ENCODE data around the gene BRK1. TPM values are rescaled to one million over a fixed set of nuclear protein-coding genes. Genes with fewer than 3 reads are reported as not detected.
"Not testable (repeated sequence)": the region's sequence is repeated elsewhere in the genome, so short reads cannot be mapped to it uniquely, and the experiment has no call there.

Gene BRK1
- total RNA-seq, 1 experiment from 2014 or later: 88.1 TPM

GRCh38 chr3:10119376-10119775 lies 3.9 kb downstream of the BRK1 start:
- DNase-seq: no peak
- Histone ChIP-seq H3K36me3 (replicated peaks; ENCODE audit: control insufficient read depth, insufficient read depth, low read length) (no peaks in the 10 kb centered on the region; the same call in 1 of the 2 replicates), H3K27me3 (ENCODE audit: control insufficient read depth, insufficient read depth, low read length) (no peaks in the 10 kb centered on the region), H3K4me3 (ENCODE audit: insufficient read depth, low read depth, low read length) (no peak overlapping the region)

- peaks cover 4% of the 10 kb centered on the region for H3K36me3 ChIP-seq (replicated peaks; ENCODE audit: control insufficient read depth, insufficient read depth, low read length)
- DNase-seq: no peak
- no peak overlapping the region for H3K4me3 ChIP-seq (ENCODE audit: insufficient read depth, low read depth, low read length)
- H3K27me3 ChIP-seq (ENCODE audit: control insufficient read depth, insufficient read depth, low read length): no peaks in the 10 kb centered on the region
Measured at GRCh38 chr3:10121064-10121463, 5.6 kb downstream of the BRK1 start.

- no peak for DNase-seq
- Histone ChIP-seq H3K27me3 (ENCODE audit: control insufficient read depth, insufficient read depth, low read length) (no peaks in the 10 kb centered on the region), H3K4me3 (ENCODE audit: insufficient read depth, low read depth, low read length) (no peak overlapping the region), H3K36me3 (replicated peaks; ENCODE audit: control insufficient read depth, insufficient read depth, low read length) (peaks cover 13% of the 10 kb centered on the region)
Measured at GRCh38 chr3:10122724-10123123, 7.2 kb downstream of the BRK1 start.

GRCh38 chr3:10135872-10136271 lies 20.4 kb downstream of the BRK1 start:
- not testable (repeated sequence) for H3K27me3 ChIP-seq (ENCODE audit: control insufficient read depth, insufficient read depth, low read length); H3K36me3 ChIP-seq (replicated peaks; ENCODE audit: control insufficient read depth, insufficient read depth, low read length); H3K4me3 ChIP-seq (ENCODE audit: insufficient read depth, low read depth, low read length); DNase-seq

DNA sequence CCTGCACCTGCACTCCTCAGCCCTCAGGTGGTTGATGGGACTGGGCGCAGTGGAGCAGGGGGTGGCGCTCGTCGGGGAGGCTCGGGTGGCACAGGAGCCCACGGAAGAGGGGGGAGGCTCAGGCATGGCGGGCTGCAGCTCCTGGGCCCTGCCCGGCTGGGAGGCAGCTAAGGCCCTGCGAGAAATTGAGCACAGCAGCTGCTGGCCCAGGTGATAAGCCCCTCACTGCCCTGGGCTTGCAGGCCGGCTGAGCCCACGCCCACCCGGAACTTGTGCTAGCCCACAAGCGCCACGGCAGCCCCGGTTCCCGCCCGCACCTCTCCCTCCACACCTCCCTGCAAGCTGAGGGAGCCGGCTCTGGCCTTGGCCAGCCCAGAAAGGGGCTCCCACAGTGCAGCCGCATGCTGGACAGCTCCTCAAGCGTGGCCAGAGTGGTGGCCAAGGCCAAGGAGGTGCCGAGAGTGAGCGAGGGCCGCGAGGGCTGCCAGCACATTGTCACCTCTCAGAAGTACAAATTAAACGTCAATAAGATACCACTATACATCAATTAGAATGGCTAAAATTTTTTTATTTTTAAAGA lies 21.0 kb downstream of the BRK1 start:
- no peak for DNase-seq
- no peaks in the 10 kb centered on the region for H3K27me3 ChIP-seq (ENCODE audit: control insufficient read depth, insufficient read depth, low read length)
- no peak overlapping the region for H3K4me3 ChIP-seq (ENCODE audit: insufficient read depth, low read depth, low read length)
- H3K36me3 ChIP-seq (replicated peaks; ENCODE audit: control insufficient read depth, insufficient read depth, low read length): no peaks in the 10 kb centered on the region

GRCh38 chr3:10137178-10137577 lies 21.7 kb downstream of the BRK1 start:
- Histone ChIP-seq H3K36me3 (replicated peaks; ENCODE audit: control insufficient read depth, insufficient read depth, low read length) (no peaks in the 10 kb centered on the region), H3K4me3 (ENCODE audit: insufficient read depth, low read depth, low read length) (no peak overlapping the region), H3K27me3 (ENCODE audit: control insufficient read depth, insufficient read depth, low read length) (no peaks in the 10 kb centered on the region)
- no peak for DNase-seq

DNA sequence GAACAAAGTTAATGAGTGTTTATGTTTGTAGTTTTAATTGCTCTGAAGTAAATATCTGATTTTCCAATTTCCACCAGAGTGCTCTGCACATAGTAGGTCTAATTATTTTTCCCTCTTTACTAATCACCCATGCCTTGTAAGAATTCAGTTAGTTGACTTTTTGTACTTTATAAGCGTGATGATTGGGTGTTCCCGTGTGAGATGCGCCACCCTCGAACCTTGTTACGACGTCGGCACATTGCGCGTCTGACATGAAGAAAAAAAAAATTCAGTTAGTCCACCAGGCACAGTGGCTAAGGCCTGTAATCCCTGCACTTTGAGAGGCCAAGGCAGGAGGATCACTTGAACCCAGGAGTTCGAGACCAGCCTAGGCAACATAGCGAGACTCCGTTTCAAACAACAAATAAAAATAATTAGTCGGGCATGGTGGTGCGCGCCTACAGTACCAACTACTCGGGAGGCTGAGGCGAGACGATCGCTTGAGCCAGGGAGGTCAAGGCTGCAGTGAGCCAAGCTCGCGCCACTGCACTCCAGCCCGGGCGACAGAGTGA lies 25.6 kb downstream of the BRK1 start:
- no peak overlapping the region for H3K4me3 ChIP-seq (ENCODE audit: insufficient read depth, low read depth, low read length)

DNA sequence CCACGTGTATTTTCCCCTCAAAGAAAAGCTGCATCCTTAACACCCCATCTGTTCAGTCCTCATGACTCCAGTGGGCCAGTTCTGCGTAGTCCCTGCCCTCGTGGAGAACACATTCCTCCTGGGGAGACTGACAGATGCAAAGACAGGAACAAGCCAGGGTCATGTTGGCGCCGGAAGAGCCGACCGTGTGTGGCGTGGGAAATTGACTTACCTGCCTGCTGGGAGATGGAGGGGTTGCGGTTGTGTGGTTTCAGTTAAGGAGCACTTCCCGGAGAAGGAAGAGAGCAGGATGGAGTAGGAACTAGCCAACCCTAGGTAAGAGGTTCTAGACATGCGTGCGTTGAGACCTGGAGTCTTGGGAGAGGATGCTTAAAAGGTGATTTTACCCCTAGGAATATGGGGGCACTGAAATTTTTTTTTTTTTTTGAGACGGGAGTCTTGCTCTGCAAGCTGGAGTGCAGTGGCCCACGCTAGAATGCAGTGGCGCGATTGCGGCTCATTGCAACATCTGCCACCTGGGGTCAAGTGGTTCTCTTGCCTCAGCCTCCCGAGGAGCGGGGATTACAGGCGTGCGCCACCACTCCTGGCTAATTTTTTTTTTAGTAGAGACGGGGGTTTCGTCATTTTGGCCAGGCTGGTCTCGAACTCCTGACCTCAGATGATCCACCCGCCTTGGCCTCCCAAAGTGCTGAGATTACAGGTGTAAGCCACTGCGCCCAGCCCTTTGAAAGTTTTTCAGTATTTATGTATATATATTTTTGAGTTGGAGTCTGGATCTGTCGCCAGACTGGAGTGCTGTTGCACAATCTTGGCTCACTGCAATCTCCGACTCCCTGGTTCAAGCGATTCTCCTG lies 27.5 kb downstream of the BRK1 start:
- Histone ChIP-seq H3K27me3 (ENCODE audit: control insufficient read depth, insufficient read depth, low read length) (no peaks in the 10 kb centered on the region), H3K4me3 (ENCODE audit: insufficient read depth, low read depth, low read length) (peak overlapping the region; percentile 92), H3K36me3 (replicated peaks; ENCODE audit: control insufficient read depth, insufficient read depth, low read length) (no peaks in the 10 kb centered on the region; the same call in none of the 2 replicates)
- DNase-seq: peak; percentile 60

More for the DNA sequence above, 25.6 kb downstream of the BRK1 start:
- H3K36me3 ChIP-seq (replicated peaks; ENCODE audit: control insufficient read depth, insufficient read depth, low read length): no peaks in the 10 kb centered on the region; the same call in 1 of the 2 replicates
- H3K27me3 ChIP-seq (ENCODE audit: control insufficient read depth, insufficient read depth, low read length): no peaks in the 10 kb centered on the region
- DNase-seq: no peak

GRCh38 chr3:10145685-10146084 lies 30.2 kb downstream of the BRK1 start:
- peaks cover 11% of the 10 kb centered on the region for H3K36me3 ChIP-seq (replicated peaks; ENCODE audit: control insufficient read depth, insufficient read depth, low read length)
- no peaks in the 10 kb centered on the region for H3K27me3 ChIP-seq (ENCODE audit: control insufficient read depth, insufficient read depth, low read length)
- no peak for DNase-seq
- H3K4me3 ChIP-seq (ENCODE audit: insufficient read depth, low read depth, low read length): no peak overlapping the region

DNA sequence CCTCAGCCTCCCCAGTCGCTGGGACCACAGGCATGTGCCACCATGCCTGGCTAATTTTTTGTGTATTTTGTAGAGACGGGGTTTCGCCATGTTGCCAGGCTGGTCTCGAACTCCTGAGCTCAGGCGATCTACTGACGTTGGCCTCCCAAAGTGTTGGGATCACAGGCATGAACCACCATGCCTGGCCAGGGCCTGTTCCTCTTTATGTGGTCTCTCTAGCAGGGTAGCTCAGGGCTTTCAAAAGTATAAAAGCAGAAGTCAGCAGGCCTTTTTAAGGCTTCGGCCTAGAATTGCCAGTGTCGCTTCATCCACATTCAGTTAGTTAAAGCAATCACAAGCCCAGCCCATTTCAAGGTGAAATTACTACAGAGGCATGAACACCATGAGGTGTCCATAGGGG lies 33.8 kb downstream of the BRK1 start:
- no peaks in the 10 kb centered on the region for H3K27me3 ChIP-seq (ENCODE audit: control insufficient read depth, insufficient read depth, low read length)
- H3K36me3 ChIP-seq (replicated peaks; ENCODE audit: control insufficient read depth, insufficient read depth, low read length): peaks cover 14% of the 10 kb centered on the region
- no peak overlapping the region for H3K4me3 ChIP-seq (ENCODE audit: insufficient read depth, low read depth, low read length)
- no peak for DNase-seq

DNA sequence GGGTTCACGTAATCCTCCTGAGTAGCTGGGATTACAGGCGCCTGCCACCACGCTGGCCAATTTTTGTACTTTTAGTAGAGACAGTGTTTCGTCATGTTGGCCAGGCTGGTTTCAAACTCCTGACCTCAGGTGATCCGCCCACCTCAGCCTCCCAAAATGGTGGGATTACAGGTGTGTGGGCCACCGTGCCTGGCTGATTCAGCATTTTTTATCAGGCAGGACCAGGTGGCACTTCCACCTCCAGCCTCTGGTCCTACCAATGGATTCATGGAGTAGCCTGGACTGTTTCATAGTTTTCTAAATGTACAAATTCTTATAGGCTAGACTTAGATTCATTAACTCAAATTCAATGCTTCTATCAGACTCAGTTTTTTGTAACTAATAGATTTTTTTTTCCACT lies 35.5 kb downstream of the BRK1 start:
- Histone ChIP-seq H3K4me3 (ENCODE audit: insufficient read depth, low read depth, low read length) (no peak overlapping the region), H3K36me3 (replicated peaks; ENCODE audit: control insufficient read depth, insufficient read depth, low read length) (peaks cover 14% of the 10 kb centered on the region), H3K27me3 (ENCODE audit: control insufficient read depth, insufficient read depth, low read length) (no peaks in the 10 kb centered on the region)
- no peak for DNase-seq

DNA sequence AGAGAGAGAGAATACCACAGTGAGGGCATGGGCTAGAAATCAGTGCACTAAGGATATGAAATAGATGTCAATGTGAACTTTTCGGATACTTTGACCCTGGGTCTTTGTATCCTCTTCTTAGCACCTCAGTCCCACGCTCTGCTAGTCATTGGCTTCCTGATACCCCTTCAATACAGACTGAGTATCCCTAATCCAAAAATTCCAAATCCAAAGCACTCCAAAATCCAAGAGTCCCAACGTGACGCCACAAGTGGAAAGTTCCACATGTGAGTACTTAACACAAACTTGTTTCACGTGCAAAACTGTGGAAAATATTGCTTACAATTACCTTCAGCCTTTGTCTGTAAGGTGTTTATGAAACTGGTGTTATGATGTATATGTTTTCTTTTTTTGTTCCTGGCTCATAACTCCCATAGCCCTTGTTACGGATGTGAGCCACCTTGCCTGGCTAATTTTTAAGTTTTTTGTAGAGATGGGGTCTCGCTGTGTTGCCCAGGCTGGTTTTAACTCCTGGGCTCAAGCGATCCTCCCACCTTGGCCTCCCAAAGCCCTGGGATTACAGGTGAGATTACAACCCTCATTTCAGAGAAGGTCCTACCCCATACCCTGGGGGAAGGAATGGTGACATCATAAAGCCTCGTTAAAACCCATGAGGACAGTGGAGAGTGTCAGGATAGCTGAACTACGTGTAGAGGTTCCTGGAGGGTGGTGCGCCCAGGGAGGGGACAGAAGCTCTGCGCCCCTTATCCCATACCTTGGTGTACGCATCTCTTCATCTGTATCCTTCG lies 39.1 kb downstream of the BRK1 start:
- Histone ChIP-seq H3K36me3 (replicated peaks; ENCODE audit: control insufficient read depth, insufficient read depth, low read length) (peaks cover 11% of the 10 kb centered on the region), H3K27me3 (ENCODE audit: control insufficient read depth, insufficient read depth, low read length) (no peaks in the 10 kb centered on the region), H3K4me3 (ENCODE audit: insufficient read depth, low read depth, low read length) (no peak overlapping the region)
- DNase-seq: no peak

- H3K27me3 ChIP-seq (ENCODE audit: control insufficient read depth, insufficient read depth, low read length): no peaks in the 10 kb centered on the region
- no peak for DNase-seq
- H3K4me3 ChIP-seq (ENCODE audit: insufficient read depth, low read depth, low read length): no peak overlapping the region
- peaks cover 6% of the 10 kb centered on the region for H3K36me3 ChIP-seq (replicated peaks; ENCODE audit: control insufficient read depth, insufficient read depth, low read length)
Measured at GRCh38 chr3:10155123-10155472, 39.6 kb downstream of the BRK1 start.

- no peak overlapping the region for H3K4me3 ChIP-seq (ENCODE audit: insufficient read depth, low read depth, low read length)
- peaks cover 3% of the 10 kb centered on the region; the same call in 1 of the 2 replicates for H3K36me3 ChIP-seq (replicated peaks; ENCODE audit: control insufficient read depth, insufficient read depth, low read length)
- no peaks in the 10 kb centered on the region for H3K27me3 ChIP-seq (ENCODE audit: control insufficient read depth, insufficient read depth, low read length)
- DNase-seq: no peak
Measured at GRCh38 chr3:10155658-10156057, 40.2 kb downstream of the BRK1 start.
